ENCODE results near the gene MGAT3.

DNA sequence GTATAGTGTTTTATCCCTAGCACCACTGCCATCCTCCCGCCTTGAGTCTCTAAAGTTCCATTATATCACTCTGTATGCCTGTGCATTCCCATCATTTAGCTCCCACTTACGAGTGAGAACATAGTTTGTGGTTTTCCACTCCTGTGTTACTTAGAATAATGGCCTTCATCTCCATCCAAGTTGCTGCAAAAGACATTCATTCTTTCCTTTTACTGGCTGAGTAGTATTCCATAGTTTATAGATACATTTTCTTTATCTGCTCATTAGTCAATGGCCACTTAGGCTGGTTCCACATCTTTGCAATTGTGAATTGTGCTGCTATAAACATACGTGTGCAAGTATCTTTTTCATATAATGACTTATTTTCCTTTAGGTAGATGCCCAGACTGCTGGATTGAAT, 32.8 kb upstream of the MGAT3 start:
- TF ChIP-seq EZH2 (IDR thresholded peaks at IDR 0.05): no peak
- TF ChIP-seq, protein P1, sequence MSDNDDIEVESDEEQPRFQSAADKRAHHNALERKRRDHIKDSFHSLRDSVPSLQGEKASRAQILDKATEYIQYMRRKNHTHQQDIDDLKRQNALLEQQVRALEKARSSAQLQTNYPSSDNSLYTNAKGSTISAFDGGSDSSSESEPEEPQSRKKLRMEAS (IDR thresholded peaks at IDR 0.05): no peak
- TF ChIP-seq, protein P2, sequence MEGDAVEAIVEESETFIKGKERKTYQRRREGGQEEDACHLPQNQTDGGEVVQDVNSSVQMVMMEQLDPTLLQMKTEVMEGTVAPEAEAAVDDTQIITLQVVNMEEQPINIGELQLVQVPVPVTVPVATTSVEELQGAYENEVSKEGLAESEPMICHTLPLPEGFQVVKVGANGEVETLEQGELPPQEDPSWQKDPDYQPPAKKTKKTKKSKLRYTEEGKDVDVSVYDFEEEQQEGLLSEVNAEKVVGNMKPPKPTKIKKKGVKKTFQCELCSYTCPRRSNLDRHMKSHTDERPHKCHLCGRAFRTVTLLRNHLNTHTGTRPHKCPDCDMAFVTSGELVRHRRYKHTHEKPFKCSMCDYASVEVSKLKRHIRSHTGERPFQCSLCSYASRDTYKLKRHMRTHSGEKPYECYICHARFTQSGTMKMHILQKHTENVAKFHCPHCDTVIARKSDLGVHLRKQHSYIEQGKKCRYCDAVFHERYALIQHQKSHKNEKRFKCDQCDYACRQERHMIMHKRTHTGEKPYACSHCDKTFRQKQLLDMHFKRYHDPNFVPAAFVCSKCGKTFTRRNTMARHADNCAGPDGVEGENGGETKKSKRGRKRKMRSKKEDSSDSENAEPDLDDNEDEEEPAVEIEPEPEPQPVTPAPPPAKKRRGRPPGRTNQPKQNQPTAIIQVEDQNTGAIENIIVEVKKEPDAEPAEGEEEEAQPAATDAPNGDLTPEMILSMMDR (IDR thresholded peaks at IDR 0.05 in 2 of 3, conservative IDR thresholded peaks at IDR 0.05 in 1 of 3; ENCODE audit: borderline replicate concordance in 1 of 3, insufficient read depth in 1 of 3, low read depth in 2 of 3, low read length in 2 of 3): no peak
- no peak for TF ChIP-seq JUND (IDR thresholded peaks at IDR 0.05)
- no peak for TF ChIP-seq POLR2A (IDR thresholded peaks at IDR 0.05; ENCODE audit: borderline replicate concordance, extremely low read depth, insufficient read depth, insufficient read length)
- TF ChIP-seq EZH2phosphoT487 (IDR thresholded peaks at IDR 0.05; ENCODE audit: borderline replicate concordance): no peak
- no peak for TF ChIP-seq YY1 (IDR thresholded peaks at IDR 0.05; ENCODE audit: extremely low read depth, insufficient replicate concordance, low read depth, low read length)
- TF ChIP-seq, protein P3, sequence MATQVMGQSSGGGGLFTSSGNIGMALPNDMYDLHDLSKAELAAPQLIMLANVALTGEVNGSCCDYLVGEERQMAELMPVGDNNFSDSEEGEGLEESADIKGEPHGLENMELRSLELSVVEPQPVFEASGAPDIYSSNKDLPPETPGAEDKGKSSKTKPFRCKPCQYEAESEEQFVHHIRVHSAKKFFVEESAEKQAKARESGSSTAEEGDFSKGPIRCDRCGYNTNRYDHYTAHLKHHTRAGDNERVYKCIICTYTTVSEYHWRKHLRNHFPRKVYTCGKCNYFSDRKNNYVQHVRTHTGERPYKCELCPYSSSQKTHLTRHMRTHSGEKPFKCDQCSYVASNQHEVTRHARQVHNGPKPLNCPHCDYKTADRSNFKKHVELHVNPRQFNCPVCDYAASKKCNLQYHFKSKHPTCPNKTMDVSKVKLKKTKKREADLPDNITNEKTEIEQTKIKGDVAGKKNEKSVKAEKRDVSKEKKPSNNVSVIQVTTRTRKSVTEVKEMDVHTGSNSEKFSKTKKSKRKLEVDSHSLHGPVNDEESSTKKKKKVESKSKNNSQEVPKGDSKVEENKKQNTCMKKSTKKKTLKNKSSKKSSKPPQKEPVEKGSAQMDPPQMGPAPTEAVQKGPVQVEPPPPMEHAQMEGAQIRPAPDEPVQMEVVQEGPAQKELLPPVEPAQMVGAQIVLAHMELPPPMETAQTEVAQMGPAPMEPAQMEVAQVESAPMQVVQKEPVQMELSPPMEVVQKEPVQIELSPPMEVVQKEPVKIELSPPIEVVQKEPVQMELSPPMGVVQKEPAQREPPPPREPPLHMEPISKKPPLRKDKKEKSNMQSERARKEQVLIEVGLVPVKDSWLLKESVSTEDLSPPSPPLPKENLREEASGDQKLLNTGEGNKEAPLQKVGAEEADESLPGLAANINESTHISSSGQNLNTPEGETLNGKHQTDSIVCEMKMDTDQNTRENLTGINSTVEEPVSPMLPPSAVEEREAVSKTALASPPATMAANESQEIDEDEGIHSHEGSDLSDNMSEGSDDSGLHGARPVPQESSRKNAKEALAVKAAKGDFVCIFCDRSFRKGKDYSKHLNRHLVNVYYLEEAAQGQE (IDR thresholded peaks at IDR 0.05; ENCODE audit: low read depth): no peak
- no peak for TF ChIP-seq CEBPB (IDR thresholded peaks at IDR 0.05; ENCODE audit: low read depth)
- no peak for TF ChIP-seq POLR2AphosphoS5 (IDR thresholded peaks at IDR 0.05; ENCODE audit: low read depth, low read length)

Data from HCT116 (cell line).